ENCODE results near the gene FBN1.

The FBN1 gene

GRCh38 chr15:48505067-48505466 lies 140.4 kb downstream of the FBN1 start:
- no peak overlapping the region for H3K27ac ChIP-seq
- TF ChIP-seq CTCF (conservative IDR thresholded peaks at IDR 0.05; ENCODE audit: low read depth) = no peak
- POLR2A ChIA-PET (ENCODE audit: low non-redundant PET) = no interaction called here
- no peak for DNase-seq (ENCODE audit: low spot score)
- CTCF ChIA-PET = no interaction called here

GRCh38 chr15:48501208-48501607 lies 144.3 kb downstream of the FBN1 start:
- ChIA-PET POLR2A (ENCODE audit: low non-redundant PET) (no interaction called here), CTCF (interaction anchor here (0.6 kb wide), 1 partner anchor 35 kb away, joined by 3 read pairs; no protein-coding TSS in a partner anchor)
- no peak overlapping the region for H3K27ac ChIP-seq
- DNase-seq (ENCODE audit: low spot score) = no peak
- TF ChIP-seq CTCF (conservative IDR thresholded peaks at IDR 0.05; ENCODE audit: low read depth) = no peak

GRCh38 chr15:48500595-48500994 lies 144.9 kb downstream of the FBN1 start:
- ChIA-PET CTCF (interaction anchor here (0.6 kb wide), 1 partner anchor 35 kb away, joined by 3 read pairs; no protein-coding TSS in a partner anchor), POLR2A (ENCODE audit: low non-redundant PET) (no interaction called here)
- TF ChIP-seq CTCF (conservative IDR thresholded peaks at IDR 0.05; ENCODE audit: low read depth) = no peak
- DNase-seq (ENCODE audit: low spot score) = no peak
- no peak overlapping the region for H3K27ac ChIP-seq

GRCh38 chr15:48499978-48500377 lies 145.5 kb downstream of the FBN1 start:
- ChIA-PET POLR2A (ENCODE audit: low non-redundant PET) (no interaction called here), CTCF (no interaction called here)
- no peak for TF ChIP-seq CTCF (conservative IDR thresholded peaks at IDR 0.05; ENCODE audit: low read depth)
- DNase-seq (ENCODE audit: low spot score) = no peak
- no peak overlapping the region for H3K27ac ChIP-seq

GRCh38 chr15:48498828-48499227 lies 146.7 kb downstream of the FBN1 start:
- DNase-seq (ENCODE audit: low spot score) = no peak
- H3K27ac ChIP-seq = no peak overlapping the region
- no peak for TF ChIP-seq CTCF (conservative IDR thresholded peaks at IDR 0.05; ENCODE audit: low read depth)
- ChIA-PET CTCF (no interaction called here), POLR2A (ENCODE audit: low non-redundant PET) (no interaction called here)

GRCh38 chr15:48494631-48495030 lies 150.9 kb downstream of the FBN1 start:
- no peak for DNase-seq (ENCODE audit: low spot score)
- H3K27ac ChIP-seq = no peak overlapping the region
- CTCF ChIA-PET = interaction anchor here (0.6 kb wide), 1 partner anchor 14 kb away, joined by 3 read pairs; no protein-coding TSS in a partner anchor
- POLR2A ChIA-PET (ENCODE audit: low non-redundant PET) = no interaction called here
- TF ChIP-seq CTCF (conservative IDR thresholded peaks at IDR 0.05; ENCODE audit: low read depth) = no peak
